Stimulated activated CD8-positive, alpha-beta memory T cell treated with anti-CD3 and anti-CD28 coated beads, Interleukin-4, amount 100 ng/mL, for 24 hours (primary cell): Measurements from ENCODE around the gene RAP2B.
"Not testable (repeated sequence)": the region's sequence is repeated elsewhere in the genome, so short reads cannot be mapped to it uniquely, and the experiment has no call there.

Experiments used
- DNase-seq: peaks from one replicate; pipeline ENCODE4 v3.0.0-alpha.2; 2020; ENCODE audit warnings: low read depth

The RAP2B gene

DNA sequence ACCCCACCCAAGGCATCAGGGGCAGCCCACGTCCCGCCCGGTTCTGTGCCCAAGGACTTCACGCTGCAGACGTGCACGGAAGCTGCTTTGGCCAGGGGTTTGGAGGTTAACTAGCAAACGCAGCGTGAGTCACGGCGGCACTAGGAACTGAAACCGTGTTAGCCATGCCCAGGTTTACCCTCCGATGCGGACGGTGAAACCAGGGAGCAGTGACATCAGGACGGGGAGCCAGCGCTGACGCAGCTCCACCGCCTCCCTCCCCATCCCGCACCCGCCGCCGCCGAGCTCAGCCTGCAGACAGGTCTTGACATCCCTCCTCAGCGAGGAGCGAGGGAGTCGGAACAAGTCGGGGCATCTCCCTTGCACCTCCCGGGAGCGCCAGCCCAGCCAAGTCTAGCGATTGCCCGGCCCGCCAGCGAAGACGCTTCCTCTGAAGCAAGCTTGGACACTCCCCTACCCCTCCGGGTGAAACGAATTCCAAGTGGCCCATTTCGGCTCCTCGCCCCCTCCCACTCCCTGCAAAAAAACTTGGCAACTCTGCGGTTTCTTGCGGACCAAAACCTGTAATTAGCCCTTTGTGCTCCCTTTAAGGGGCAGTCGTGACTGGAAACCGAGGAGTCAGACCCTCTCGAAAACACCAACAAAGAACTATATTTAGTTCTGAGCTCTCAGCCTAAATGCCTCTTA lies 1.4 kb upstream of the RAP2B start:
- peak; percentile 67 for DNase-seq

DNA sequence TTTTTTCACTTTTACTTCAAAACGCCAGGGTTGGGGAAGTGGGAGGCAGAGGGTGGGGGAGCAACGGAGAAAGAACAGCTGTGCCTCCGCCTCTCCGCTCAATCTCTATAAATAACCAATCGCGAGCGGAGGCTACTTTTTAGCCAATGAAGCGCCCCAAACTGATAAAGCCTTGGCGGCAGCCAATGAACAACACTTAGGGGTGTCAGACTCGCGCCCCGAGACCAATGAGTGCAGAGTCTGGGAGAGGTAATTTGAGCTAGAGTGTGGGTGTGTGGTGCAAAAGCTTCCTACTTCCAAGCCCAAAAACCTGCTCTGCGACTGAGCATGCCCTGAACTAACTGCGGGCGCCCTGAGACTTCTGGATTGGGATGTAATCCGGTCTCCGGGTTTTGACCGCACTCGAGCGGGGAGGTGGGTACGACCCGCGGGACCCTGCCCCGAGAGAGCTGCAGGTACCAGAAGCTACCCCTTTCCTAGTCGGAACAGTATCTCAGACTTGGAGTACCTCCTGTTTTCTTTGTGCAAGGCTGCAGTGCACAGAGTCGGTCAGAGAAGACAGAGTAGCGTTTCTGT lies 800 bp upstream of the RAP2B start:
- DNase-seq: peak; percentile 77

DNA sequence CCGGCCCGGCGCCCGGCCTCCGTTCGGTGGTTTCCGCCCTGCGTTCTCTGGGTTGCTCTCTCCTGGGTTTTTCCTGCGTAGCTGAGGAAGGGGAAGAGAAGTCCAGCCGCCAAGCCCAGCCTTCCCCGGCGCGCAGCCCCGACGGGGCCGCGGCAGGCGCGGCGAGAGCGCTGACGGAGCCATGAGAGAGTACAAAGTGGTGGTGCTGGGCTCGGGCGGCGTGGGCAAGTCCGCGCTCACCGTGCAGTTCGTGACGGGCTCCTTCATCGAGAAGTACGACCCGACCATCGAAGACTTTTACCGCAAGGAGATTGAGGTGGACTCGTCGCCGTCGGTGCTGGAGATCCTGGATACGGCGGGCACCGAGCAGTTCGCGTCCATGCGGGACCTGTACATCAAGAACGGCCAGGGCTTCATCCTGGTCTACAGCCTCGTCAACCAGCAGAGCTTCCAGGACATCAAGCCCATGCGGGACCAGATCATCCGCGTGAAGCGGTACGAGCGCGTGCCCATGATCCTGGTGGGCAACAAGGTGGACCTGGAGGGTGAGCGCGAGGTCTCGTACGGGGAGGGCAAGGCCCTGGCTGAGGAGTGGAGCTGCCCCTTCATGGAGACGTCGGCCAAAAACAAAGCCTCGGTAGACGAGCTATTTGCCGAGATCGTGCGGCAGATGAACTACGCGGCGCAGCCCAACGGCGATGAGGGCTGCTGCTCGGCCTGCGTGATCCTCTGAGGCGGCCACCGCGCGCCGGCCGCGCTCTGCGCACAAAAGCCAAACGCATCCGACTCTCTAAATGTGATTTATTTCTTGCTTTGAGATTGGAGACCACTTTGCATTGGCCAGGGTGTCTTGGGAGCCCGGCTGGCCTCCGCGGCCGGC lies 727 bp downstream of the RAP2B start:
- peak; percentile 10 for DNase-seq

DNA sequence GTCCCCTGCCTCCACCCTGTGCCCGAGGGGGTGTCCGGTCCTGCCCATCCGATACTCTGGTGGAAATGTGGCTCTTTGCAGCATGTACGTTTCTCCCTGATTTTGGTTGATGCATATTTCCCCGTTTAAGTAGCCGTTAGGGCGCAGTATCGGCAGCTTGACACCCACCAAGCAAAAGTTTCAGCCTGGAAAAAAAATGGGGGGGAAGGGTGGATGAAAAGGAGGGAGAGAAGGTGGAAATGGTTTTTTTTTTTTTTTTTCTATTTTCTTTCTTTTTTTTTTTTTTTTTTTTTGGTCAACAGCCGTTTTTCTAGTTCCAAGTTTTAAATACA lies 1.3 kb downstream of the RAP2B start:
- no peak for DNase-seq

DNA sequence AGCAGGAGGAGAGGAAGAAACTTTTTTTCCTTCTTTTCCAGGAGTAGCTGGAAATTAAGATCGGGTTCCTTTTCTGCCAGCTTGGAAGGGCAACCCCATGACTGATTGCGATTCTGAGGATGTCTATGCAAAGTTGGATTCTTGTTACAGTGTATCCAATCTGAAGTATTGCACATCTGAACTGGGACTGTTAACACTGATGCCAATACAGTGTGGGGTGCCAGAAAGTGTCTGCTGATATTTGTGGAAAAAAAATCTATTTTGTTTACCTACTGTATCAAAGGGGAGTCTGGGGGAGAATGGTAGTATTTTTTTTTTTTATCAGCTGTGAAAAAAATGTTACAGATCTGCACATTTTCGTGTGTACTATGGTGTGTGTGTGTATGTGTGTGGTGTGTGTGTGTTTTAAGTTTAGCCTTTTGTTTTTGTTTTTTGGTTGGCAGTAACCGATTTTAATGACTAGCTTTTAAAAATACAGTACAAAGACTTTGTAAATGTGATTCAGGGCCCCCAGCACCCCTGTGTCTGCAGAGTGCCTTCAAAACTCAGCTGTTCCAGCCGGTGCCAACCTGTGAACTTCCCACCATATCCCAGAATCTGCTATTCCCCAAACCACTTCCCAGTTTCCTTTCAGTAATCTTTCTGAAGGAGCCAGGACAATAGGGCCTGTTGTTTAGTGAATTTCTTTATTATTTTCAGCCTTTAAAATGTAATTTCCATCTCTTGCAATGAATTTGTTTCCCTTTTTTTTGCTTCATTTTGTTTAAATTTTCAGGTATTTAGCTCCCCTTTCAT lies 1.9 kb downstream of the RAP2B start:
- DNase-seq: no peak

DNA sequence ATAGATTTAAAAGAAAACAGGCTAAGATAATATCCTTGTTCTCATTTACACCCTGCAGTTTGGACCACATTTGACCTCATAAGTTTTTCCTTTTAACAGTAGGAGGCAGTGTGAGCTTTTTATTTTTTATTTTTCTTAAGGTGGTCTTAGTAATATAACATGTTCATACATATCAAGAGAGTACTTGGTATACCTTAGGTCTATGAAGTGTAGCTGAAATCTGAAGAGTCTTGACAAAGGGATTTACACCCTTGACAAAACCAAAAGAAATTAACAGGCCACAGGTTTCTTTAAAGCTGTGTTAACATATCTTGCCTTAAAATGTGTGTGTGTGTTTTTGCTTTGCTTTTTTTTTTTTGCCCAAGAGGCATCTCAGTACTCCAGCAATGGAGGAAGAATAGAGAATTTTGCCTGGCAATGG lies 3.2 kb downstream of the RAP2B start:
- DNase-seq: no peak

DNA sequence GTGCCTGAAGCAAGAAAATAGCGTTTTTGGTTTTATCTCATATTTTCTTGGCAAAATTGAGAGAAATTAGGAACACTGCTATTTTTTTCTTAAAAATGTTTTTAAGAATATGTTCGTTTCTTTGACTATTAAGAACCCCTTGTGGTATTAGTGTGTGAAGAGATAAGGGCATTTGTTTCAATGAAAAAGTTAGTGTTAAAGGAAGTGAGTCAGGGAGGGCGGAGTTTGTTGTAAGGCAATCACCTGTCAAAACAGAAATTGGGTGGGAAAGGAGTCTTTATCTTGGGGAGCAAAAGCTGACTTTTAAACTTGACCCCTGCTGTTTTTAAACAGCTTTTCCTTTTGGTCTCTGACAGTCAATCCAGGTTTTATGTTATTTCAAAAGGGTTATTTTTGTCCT lies 4.2 kb downstream of the RAP2B start:
- no peak for DNase-seq

DNA sequence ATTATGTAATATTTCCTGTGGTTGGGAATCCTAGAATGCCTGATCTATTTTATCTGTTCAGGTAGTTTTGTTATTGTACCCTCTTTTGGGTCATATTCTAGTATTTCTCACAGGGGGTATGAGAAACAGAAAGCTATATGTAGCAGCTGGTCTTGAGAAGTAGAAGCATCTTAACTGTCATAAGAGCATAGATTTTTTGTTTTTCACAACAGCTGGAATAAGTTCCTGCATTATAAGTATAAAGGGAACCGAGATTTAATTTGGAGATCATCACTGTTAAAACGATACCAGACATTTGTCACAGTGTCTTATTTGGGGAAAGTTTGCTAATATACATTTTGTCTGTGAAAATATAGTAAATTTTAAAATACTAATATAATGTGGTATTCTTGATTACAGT lies 4.8 kb downstream of the RAP2B start:
- DNase-seq: no peak

DNA sequence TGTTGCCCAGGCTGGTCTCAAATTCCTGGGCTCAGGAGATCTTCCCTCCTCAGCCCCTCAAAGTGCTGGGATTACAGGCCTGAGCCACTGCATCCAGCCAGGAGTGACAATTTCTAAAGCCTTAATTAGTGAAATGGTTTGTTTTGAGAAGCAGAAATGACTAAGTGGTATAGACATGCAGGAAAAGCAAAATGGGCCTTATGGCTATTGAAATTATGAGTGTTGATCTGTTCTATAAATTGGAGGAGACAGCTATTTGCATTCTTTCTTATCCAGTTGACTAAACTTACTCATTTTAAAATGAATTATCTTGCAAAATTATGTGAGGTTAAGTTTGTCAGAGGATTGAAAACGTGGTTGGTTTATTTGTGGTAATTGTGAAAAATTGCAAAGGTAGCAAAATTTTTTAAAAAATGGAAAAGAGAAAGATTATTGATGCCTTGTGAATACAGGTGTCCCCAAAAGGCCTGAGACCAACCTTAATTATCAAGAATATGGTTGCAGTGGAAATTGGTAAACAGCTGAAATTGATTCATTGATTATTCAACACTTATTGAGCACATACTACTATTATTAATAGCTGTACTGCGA lies 7.9 kb downstream of the RAP2B start:
- no peak for DNase-seq

DNA sequence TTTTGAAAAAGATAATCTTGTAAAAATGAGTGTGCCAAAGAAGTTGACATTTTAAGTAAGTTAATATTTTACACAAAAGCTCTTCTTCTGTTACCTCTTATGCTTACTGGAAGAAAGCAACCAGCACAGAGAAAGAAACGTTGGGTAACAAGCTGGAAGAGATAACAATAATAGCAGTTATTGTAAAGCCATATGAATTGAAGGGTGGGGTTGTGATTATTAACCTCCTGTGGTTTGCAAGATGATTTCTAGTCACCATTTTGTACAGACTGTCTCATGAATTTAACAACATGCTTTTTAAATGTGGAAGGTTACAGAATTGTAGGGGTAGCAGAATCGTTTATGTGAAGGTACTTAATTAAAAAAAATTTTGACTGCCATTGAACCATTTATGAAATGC lies 9.2 kb downstream of the RAP2B start:
- no peak for DNase-seq

DNA sequence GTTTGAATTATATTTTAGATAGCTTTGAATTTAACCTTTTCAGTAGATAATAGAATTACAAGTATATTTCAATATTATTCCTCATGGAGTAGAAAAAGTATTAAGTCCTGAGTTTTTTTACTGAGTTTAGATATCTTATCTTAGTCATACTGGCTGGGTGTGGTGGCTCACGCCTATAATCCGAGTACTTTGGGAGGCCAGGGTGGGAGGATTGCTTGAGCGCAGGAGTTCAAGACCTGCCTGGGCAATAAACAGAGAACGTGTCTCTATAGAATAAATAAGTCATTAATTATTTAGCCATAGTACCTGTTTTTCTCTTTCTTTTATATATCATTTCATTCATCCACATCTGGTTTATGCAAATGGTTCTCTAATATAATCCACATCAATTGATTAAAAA lies 9.9 kb downstream of the RAP2B start:
- no peak for DNase-seq

DNA sequence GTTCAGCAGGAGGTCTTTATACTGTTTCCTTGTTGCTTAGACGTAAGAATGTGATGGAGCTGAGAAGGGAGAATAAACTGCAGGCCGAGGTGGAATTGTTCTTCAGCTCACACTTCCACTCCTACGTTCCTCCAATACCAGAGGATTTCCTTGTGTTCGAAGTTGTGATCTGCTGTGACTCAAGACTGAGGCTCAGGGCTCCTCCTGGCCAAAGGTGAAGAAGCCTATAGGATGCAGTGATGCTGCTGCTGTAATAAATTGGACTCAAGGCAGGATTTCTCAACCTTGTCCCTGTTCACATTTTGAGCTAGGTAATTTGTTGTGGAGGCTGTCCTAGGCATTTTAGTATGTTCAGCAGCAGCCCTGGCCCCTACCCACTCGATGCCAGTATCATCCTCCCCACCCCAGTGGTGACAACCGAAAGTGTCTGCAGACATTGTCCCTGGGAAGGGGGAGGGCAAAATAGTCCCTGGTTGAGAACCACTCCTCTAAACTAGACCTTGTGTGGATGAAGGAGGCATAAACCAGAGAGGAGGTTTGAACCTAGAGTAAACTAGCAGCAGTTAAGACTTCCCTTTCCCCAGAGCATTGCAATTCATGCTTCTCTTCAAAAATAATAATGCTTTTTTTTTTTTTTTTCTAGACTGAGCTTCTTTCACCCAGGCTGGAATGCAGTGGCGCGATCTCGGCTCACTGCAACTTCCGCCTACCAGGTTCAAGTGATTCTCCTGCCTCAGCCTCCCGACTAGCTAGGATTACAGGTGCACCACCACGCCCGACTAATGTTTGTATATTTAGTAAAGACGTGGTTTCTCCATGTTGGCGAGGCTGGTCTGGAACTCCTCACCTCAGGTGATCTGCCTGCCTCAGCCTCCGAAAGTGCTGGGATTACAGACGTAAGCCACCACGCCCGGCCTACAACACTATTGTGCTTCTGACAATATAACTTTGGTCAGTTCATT lies 11.1 kb downstream of the RAP2B start:
- DNase-seq: no peak

DNA sequence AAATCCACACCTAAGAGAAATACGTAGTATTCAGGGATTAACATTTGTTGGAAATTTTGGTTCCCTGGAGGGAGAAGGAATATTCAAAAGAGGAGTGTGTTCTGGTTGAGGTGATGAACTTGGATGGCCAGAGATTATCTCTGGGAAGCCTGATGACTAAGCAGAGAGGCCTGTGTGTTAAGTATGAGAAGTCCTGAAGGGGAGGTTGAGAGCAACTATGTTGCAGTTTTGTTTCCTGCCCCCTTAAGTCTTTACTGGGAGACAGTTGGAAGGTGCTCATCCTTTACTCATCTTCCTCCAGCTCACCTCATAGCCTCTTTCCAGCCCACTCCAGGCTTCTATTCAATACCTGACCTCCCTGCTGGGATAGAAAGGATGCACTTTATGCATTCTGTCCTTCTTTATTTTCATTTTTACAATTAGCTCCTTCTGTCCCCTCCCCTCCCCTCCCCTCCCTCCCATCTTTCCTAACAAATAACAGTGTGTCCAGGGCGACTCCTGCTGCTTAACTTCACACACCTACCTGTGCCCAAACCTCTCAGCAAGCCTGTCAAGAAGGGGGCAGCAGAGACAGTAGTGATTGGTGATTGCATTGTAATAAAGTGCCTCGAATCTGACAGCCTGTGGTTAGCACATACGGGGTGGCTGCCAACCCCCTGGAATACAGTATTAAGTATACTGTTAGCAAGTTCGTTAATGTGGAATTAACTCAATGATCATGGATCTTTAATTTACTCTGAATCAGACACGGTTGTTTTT lies 11.9 kb downstream of the RAP2B start:
- no peak for DNase-seq

DNA sequence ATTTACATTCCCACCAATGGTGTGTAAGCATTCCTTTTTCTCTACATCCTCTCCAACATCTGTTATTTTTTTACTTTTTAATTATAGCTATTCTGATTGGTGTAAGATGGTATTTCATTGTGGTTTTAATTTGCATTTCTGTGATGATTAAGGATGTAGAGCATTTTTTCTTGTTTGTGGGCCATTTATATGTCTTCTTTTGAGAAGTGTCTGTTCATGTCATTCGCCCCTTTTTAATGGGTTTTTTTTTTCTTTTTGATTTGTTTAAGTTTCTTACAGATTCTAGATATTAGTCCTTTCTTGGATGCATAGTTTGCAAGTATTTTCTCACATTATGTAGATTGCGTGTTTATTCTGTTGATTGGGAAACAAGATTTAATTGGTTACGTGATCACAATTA lies 14.2 kb downstream of the RAP2B start:
- no peak for DNase-seq

DNA sequence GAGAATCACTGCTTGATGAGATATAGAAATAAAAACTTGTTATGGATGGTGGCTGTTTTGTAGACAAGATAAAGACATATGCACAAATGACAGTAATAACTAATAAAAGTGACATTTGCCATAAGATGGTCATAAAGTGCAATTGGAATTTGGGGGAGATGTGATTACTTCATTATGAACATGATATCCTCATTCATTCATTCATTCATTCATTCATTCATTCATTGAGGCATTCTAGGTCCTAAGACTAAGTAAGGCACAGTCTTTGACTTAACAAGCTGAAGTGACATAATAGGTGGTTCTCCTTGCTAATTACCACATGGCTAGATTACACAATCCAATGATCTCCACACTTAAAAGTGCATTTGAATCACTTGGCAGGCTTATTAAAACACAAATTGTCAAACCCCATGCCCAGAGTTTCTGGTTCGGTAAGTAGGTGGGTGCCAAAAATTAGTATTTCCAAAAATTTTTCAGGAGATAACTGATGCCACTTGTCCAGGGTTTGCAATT lies 18.9 kb downstream of the RAP2B start:
- no peak for DNase-seq

DNA sequence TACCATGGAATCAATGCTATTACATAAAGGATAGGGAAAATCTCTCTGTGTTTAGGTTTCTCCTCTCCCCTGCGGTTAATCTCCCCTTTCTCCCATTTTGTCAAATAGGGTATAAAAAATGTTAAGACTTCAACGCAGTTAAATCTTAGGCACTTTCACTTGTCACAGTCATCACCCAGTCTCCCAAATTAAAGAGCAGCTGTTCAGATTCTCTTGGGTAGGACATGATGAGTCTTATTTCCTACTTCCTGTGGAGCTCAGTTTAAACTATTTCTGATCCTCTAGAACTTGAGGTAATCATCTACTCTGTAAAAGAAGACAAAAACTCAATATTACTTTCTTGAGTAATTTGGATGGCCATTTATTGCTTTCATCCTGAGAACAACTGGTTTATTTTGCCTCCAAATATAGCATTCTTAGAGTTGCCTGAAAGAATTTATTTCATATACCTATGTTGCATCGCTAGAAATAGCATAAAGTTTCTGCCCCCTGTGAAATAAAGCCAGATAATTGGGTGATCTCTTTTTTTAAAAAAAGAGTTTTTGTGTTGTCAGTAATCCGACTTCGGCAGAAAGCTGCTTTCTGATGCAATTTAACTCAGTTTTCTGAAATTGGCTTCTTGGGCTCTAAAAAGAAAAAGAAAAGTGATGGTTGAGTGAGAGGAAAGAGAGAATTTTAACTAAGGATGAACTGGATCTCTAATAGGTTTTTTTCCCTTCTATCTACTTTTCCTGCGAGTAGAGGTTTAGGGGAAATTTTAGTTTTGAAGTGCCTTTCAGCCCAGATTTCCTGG lies 20.7 kb downstream of the RAP2B start:
- no peak for DNase-seq

DNA sequence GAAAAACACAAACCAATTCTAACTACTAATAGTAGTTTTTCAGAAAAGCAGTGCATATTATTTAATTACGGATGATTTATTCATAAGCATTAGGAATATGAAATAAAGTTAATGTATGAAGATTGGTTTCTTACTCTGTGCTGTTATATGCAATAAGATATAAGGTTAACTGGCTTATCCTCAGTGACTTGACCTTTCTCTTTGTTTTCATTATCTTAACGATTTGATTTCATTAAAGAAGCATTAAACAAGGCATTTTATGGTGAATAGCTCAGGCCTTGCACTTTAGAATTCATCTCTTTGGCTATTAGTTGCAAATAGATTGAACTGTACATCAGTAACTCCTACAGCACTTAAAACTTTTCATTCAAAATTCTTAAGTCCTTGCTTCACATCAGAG lies 28.9 kb downstream of the RAP2B start:
- no peak for DNase-seq

DNA sequence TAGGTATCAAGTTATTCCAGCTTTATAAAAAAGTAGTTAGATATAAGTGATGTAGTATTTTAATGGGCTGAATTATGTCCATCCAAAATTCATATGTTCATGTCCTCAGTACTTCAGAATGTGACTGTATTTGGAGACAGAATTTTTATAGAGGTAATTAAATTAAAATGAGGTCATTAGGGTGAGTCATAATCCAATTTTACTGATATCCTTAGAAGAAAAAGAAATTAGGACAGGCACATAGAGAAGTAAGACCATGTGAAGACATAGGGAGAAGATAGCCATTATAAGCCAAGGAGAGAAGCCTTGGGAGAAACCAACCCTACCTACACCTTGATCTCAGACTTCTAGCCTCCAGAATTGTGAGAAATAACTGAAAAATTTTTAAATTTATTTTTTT lies 30.3 kb downstream of the RAP2B start:
- no peak for DNase-seq

DNA sequence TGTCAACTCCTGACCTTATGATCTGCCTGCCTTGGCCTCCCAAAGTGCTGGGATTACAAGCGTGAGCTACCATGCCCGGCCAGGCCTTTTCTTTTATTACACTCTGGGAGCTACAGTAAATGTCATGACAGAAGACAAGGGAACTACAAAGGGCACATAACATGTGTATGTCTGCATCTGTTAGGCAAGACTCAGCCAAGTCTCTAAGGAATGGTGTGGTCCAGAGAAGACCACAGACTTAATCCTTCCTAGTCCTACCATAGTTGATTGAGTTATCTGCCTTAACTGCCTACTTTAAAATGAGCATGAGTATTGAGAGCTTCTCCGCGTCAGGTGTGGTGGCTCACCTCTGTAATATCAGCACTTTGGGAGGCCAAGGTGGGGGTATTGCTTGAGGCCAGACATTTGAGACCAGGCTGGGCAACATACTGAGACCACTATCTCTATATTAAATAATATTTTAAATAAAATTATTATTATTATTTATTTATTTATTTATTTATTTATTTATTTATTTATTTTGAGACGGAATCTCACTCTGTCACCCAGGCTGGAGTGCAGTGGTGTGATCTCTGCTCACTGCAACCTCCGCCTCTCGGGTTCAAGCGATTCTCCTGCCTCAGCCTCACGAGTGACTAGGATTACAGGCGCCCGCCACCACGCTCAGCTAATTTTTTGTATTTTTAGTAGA lies 31.9 kb downstream of the RAP2B start:
- not testable (repeated sequence) for DNase-seq
